ENCODE results near the gene FGD3.

The FGD3 gene

DNA sequence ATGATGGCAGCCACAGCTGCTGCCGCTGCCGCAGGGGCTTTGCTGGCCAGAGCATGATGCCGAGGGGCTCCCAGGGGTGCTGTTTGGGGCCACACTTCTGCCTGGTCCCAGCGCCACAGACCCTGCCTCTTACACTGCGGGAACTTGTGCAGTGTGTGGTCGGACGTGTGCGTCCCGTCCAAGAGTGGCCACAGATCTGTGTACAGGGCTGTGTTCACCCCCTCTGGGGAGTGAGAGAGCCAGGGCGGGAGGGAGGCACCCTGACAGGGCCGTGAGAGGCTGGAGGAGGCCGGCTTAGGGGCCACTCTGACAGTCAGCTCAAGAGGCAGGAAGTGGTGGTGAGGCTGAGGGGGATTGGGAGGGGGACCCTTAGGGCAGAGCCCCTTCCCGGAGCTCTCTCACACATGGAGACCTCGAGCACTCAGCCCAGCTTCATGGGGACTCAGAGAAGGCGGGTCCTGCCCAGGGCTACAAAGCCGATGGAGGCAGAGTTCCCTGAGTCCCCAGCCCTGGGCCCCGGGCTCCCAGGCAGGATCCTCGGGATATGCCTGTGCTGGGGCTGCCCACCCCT is 135.6 kb downstream of the FGD3 start:
- DNase-seq = no peak

DNA sequence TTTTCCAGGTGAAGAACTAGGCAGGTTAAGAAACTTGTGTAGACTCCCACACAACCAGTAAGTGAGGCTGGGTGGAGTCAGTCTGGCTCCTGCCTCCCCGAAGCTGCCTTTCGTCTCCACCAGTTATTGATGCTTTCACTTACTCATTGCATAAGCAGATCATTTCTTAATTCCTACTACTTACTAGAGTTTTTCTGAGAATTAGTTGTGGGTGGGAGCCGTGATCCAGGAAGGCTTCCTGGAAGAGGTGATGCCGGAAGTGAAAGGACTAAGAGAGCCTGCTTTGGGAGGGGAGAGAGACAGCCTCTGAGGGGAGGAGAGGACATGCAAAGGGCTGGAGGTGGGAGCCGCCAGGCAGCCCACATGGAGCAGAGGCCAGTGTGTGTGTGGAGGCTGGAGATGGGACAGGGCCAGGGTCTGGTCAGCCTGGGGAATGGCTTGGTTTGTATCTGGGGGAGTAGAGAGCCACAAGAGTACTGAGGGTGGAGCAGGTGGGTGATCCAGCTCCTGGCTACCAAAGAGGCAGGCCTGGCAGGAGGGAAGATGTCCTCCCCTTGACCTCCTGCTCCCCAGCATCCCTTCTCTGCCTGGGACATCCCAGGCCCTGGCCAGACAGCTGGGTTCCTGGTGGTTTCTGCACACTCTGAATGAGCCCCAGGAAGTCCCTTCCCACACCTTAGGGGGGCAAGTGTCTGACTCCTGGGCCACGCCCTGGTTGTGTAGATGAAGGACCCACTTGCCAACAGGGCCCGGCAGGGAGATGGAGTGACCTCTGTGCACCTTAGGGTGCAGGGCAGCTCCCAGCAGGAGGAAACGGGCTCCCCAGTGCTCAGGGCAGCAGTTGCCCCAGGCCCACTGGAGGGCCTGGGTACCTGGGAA is 136.5 kb downstream of the FGD3 start:
- DNase-seq = no peak

DNA sequence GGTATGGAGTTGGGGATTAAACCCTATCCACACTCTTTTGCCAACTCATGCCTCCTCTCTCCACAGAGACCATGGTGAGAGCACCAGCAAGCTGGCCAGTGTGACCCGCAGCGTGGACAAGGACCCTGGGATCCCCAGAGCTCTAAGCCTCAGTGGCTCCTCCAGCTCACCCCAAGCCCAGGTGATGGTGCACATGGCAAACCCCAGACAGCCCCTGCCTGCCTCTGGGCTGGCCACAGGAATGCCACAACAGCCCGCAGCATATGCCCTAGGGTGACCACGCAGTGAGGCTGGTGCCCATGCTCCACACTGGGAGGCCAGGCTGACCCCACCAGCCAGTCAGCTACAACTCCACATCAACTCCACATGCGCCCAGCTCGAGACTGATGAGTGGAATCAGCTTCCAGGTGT is 137.2 kb downstream of the FGD3 start:
- no peak for DNase-seq

DNA sequence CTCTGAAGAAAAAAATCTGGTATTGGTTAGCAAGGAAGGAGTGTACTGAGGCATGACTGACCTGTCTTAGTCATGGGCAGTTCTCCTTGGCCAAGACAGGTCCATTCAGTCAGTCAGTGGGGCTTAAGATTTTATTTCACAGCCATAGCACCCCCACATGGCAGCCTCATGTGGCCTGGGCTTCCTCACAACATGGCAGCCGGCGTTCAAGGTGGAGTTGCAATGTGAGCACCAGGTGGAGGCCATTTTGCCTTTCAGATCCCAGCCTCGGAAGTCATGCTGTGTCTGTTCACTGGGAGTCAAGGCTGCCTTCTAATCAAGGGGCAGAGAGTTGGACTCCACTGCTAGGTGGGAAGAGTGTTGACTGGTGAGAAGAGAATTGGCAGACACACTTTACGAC is 138.4 kb downstream of the FGD3 start:
- no peak for DNase-seq

All from DMS 273 treated with DMSO at 0.1 percent for 48 hours (cell line).